HG02840 (cell line): Measurements from ENCODE around the gene TCTN2.

ENCODE experiments used
- ATAC-seq: cut with Tn5 transposase; IDR thresholded peaks from one replicate; pipeline ENCODE4 v1.9.1; 2021; ENCODE audit warnings: mild to moderate bottlenecking, moderate library complexity, moderate number of reproducible peaks; ENCODE audit not compliant: unreplicated experiment, low FRiP score

The TCTN2 gene

DNA sequence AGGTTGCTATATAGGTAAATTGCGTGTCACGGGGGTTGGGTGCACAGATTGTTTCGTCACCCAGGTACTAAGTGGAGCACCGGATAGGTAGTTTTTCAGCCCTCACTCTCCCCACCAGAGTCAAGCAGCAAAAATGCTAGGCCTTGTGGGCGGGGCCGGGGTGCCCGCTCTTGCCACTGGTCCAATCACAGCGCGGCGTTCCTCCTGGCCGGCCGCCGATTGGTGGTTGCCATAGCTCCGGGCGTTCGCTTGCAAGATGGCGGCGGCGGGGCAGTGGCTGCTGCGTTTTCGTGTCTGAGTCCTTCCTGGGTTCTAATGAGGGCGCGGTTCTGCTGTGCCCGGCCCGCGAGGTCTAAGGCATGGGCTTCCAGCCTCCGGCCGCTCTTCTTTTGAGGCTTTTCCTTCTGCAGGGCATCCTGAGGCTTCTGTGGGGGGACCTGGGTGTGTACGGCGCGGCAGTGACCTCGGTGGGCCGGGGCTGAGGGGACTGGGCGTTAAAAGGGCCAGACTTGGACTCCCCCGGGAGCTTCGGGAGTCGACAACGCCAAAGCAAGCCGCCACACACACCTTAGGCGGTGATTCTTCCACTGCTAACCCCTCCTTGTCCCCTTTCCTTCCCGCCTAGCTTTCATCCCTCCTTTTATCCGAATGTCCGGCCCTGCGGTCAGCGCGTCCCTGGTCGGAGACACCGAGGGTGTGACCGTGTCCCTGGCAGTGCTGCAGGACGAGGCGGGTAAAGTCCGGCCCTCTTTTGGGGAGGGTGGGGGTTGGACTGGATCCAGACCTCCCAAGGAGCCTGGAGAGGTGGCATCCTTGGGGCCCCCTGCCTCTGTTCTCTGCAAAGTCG is at the start of gene TCTN2:
Gene TCTN2 (plus strand): TSS at position 232 of the 847 bp plus-strand sequence. CDS start 128 bp downstream, at position 360.
- peak; percentile 91 for ATAC-seq

DNA sequence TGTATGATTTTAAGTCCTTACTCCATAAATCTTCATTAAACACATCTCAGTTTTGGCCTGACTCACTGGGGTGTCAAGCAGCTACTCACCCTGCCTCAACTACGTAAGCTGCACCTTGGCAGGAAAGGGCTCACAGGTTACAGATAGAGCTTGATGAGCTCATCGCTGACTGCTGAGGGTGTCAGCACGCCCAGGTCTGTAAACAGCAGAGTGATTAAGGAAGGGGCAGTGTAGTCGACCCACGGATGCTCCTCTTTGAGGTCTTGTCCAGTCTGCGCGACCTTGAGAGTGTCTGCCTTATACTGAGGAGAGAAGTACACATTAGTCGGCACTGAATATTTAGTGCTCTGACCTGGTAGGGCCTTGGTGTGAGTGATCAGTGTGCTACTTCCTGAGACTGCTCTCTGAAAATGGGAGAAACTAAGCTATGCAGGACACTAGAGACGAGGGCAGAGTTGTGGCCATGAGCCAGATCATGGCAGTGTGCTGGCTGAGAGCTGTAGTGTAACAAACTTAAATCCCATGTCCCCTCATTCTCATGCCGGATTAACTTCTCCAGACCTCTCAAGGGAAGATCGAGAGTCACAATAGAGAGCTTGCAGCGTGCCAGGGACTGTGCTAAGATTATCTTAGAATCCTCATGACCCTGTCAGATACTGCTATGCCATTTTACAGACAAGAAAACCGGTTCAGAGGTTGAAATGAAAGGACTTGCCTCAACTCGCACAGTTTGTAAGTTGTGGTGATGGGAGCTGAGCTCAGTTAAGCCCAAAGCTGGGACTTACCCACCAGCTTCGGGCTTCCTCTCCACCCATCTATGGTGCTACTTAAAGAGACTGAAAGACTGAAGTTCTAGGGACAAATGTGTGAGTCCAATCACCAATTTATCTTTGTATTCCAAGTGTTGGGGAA is 49.0 kb upstream of the TCTN2 start:
- ATAC-seq = no peak

DNA sequence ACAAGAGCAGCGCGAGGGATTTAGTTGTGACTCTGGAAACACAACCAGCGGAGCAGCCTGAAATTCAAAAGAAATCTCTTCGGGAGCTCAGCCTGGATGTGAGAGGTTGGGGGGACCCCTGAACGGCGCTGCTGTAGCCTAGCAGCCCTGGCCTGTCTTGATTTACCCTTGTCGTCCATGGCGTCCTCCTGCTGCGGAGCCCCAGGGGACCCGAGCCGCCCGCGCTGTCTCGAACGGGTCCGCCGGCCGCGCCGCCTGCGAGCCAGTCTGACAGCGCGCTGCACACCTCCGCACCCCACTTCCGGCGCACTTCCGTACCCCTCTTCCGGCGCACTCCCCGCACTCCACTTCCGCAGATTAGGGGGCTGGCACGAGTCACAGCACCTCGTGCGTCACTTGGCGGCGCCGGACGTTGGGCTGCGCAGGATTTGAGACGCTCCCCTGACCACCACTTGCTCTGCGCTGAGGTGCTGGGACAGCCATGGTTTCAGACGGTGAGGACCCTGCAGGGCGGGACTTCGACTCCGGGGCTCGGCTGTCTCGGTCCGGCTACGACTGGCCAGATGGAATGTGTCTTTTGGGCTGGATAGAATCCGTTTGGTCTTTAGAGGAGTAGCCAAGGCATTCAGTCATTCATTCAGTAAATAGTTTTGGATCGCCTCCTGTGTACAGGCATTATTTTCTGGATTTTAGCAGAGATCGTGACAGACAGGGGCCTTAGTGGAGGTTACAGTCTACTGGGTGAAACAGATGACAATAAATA is 37.4 kb upstream of the TCTN2 start, which contains the start of the genes EIF2B1 and GTF2H3:
Gene EIF2B1 (minus strand): TSS at position 308 of the 763 bp plus-strand sequence. CDS start 129 bp downstream, at position 179.
Gene GTF2H3 (plus strand): TSS at position 451 of the 763 bp plus-strand sequence. CDS start 31 bp downstream, at position 482.
- peak; percentile 96 for ATAC-seq

DNA sequence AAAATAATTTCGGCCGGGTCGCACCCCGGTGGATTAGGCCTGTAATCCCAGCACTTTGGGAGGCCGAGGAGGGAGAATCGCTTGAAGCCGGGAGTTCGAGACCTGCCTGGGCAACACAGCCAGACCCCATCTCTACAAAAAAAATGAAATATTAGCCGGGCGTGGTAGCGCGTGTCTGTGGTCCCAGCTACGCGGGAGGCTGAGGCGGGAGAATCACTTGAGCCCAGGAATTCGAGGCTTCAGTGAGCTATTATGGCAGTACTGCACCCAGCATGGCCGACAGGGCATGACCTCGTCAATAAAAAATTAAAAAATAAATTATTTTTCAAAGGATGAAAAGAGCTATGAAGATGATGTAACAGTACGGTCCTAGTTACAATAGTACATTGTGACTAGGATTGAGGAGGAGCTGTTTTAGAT is 36.8 kb upstream of the TCTN2 start:
- no peak for ATAC-seq

DNA sequence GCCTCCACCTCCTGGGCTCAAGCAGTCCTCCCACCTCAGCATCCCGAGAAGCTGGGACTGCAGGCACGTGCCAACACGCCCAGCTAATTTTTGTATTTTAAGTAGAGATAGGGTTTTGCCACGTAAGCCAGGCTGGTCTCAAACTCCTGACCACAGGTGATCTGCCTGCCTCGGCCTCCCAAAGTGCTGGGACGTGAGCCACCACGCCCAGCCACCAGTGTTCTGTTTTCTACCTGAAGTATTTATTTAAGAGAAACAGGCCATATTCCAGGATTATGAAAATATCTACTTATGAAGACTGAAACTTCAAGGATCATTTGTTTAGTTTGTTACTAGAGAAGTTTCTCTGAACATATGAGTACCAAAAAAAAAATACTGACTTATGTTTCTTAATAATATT is 27.0 kb upstream of the TCTN2 start:
- no peak for ATAC-seq

DNA sequence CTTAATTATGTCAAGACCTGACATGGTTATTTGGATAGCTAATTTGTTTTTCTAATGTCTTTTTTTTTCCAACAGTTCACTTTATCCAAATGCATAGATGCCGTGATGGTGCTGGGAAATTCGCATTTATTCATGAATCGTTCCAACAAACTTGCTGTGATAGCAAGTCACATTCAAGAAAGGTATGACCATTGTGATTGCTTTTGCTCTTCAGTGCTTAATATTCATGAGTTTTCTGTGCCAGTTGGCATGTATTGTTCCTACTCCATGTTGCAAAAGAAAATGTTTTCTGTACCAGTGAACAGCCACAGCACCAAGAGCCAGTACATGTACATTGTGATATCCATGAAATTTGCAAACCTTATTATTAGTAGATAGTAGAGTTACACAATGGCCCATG is 25.5 kb upstream of the TCTN2 start:
- ATAC-seq = no peak

DNA sequence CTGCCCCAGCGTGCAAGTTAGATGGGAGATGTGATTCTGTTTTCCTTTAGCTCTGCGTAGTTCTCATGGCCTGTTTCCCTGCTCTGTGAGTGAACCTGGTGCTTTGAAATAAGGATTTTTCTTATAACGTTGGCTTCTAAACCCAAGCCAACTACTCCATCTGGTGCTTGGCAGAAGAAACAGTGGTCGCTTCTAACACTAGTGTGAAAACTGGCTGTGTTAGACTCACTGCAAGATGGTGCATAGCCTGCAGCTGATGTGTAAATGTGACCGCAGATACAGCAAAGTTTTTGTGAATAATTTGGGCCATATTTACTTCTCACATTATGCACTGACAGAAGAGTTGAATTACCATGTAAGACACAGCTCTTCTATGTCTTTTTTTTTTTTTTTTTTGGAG is 25.0 kb upstream of the TCTN2 start:
- no peak for ATAC-seq

DNA sequence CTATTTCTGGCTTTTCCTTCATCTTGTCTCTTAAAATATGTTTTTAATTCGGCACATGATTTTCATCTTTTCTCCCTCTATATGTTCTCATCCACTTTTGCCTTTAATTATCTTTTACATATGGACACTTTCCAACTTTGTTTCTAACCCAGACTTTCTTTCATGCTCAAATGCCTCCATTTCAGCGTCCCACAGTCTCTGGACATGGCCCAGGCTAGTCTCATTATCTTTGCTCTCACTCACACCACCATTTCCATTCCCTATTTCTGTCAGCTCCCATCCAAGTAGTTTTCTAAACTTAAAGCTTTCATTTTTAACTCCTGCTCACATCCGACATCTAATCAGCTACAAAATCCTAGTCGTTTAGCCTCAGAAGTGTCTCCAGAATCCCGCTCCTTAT is 22.5 kb upstream of the TCTN2 start:
- no peak for ATAC-seq

DNA sequence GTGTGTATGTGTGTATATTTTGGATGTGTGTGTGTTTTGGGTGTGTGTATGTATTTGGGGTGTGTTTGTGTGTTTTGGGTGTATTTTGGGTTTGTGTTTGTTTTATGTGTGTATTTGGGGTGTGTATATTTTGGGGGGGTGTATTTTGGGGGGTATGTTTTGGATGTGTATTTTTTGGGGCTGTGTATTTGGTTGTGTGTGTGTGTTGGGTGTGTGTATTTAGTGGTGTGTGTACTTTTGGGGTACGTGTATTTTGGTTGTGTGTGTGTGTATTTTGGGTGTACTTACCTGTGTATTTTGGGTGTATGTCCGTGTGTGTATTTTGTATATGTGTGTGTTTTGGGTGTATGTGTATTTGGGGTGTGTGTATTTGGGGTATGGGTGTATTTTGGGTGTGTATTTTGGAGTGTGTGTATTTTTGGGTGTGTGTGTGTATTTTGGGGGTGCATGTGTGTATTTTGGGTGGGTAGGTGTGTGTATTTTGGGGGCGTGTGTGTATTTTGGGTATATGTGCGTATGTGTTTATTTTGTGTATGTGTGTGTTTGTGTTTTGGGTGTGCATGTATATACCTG is 16.7 kb upstream of the TCTN2 start:
- ATAC-seq = no peak

DNA sequence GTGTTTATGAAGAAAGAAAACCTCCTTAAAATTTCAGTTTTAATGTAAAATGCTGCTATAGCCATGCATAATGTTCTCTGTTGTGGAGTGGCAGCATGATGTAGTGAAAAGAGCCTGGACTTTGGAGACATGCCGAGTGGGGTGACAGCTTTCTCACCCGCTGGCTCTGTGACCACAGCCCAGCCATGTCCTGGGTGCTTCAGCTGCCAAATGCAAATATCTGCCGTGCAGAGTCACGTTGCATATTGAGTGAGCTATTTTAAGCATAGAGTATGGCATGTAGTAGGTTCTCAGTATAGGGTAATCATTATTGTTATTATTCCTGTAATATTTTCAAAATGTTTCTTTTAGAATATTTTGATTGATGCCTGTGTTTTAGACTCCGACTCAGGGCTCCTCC is 15.5 kb upstream of the TCTN2 start:
- no peak for ATAC-seq

DNA sequence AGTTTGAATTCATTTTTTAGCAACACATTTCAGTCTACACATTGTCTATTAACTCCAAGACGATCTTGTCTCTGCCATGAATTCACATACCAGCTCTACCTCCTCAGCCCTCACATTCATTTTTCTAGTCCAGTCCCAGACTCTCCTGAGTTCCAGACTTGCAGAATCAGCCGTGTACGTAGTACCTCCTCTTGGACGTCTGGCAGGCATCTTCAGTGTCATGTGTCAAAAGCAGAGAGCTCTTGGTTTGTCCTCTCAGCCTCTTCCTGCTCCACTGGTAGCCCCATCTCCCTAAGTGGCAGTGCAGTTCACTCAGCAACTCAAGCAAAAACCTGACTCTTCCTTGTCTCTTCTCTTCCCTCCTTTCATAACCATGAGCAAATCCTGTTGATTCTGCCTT is 14.5 kb upstream of the TCTN2 start:
- no peak for ATAC-seq

DNA sequence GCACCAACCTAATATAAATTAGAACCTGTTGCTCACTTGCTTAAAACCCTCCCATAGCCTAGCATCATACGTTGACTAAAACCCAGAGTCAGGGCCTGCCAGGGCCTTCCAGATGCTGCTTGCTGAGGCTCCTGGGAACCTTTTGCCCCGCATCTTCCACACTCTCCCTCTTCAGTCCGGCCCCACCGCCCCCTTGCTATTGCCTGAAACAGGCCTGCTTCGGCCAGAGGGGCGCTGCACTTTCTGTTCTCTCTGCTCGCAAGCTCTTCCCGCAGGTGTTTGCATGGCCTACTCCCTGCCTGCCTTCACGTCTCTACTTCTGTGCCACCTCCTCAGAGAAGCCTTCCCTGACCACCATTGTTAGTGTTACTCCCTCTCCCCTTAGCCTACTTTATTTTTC is 13.7 kb upstream of the TCTN2 start:
- no peak for ATAC-seq

DNA sequence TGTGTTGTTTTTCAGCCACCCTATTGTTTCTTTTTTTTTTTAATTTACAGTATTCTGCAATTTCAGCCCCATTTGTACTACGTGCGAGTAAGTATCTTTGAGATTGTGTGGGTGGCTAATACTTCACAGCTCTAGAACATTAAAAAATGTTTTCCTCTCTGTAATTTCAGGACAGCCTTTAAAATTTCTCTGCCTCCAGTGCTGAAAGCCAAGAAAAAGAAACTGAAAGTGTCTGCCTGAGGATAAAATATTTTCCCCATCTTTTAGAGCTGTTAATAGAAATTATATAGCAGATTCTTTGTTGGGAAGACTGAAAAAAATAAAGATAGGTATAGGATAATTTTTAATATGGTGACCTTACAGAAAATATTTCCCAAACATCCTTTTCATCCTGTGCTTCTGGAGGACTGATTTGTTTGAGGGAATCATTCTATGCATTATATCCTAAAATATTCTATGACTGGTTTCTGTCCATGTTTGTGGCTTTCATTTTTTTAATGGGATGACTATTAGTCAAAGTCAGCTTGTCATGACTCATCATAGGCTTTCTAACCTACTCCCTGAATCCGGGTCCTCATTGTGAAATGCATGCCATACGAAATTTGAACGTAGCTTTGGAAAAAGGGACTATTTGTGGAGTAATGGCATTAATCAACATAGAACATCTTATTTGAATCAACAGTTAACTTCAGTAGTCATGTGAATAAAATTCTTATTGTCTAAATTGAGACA is 10.8 kb upstream of the TCTN2 start:
- ATAC-seq = no peak

DNA sequence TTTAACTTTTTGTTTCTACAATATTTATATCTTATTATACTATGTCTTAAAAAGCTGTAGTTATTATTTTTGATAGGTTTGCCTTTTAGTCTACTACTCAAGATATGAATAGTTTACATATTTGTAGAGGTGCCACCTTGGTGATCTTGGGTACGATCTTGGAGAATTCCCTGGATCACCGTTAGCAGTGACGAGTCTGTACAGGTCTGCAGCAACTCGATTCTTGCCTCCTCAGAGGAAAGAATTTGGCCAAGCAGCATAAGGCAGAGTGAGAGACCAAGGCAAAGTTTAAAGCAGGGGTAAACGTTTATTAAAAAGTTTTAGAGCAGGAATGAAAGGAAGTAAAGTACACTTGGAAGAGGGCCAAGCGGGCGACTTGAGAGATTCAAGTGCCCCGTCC is 3.1 kb upstream of the TCTN2 start:
- ATAC-seq = no peak

DNA sequence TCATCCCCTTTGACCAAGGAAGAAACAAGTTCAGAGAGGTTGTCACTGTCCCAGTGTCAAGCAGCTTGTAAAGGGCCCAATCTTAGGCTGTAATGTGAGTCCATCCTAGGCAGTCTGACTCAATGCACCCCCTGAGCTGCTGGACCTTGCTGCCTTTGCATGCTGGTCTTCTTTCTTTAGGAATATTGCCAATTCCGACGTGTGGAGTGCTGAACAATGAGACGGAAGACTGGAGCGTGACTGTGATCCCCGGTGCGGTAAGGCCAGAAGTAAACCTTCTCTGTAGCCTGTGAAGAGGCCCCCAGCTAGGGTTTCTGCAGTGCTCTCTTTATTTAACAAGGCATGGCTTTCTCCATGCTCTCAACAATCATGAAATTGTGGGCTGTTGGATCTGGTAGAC is 963 bp downstream of the TCTN2 start:
- no peak for ATAC-seq

DNA sequence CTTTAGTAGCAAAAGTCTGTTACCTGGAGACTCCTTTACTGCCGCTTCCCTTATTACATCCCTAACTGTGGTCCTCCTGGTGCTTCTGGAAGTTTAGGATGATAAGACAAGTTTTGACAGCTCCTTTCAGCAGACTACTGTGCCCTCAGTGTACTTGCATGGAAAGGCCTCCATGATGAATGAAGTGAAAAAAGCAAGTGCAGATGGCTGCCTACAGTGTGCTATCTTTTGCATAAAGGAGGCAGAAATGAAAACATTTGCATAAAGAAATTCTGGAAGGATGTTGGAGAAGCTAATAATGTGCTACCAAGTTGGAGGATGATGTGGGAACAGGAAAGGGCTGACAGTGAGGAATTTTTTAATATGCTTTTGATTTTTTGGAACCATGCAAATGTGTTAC is 4.5 kb downstream of the TCTN2 start:
- no peak for ATAC-seq

DNA sequence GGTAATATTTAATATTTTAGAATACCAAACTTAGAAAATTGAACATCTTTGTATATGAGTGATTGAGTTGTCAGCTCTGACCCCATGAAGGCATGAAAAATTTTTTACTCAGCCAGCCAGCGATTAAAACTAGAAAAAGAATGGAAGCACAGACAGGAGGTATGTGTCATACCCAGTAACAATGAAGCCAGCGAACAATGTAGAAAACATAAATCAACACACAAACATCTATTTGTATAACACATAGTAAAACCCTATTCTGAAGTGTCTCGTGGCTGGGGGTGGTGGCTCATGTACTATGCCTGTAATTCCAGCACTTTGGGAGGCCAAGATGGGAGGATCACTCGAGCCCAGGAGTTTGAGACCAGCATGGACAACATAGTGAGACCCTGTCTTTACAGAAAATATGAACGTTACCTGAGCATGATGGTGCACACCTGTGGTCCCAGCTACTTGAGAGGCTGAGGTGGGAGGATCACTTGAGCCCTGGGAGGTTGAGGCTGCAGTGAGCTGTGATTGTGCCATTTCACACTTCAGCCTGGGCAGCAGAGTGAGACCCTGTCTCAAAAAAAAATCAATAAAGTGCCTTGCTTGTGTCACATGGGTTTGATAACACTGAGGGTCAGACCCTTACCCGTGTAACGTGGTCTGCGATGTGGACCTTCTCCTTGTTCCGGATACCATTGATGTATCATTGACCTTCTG is 5.9 kb downstream of the TCTN2 start:
- no peak for ATAC-seq

DNA sequence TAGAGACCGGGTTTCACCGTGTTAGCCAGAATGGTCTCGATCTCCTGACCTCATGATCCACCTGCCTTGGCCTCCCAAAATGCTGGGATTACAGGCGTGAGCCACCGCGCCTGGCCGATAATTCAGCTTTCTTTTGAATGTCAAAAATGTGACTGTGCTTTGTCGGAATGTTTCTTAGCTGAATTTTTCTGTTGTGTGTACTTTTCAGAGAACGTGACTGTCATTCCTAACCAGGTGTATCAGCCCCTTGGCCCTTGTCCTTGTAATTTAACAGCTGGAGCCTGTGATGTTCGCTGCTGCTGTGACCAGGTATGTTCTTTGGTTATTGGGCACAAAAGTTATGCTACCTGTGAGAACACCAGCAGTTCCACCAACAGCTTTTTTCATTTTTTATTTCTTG is 8.1 kb downstream of the TCTN2 start:
- ATAC-seq = no peak

DNA sequence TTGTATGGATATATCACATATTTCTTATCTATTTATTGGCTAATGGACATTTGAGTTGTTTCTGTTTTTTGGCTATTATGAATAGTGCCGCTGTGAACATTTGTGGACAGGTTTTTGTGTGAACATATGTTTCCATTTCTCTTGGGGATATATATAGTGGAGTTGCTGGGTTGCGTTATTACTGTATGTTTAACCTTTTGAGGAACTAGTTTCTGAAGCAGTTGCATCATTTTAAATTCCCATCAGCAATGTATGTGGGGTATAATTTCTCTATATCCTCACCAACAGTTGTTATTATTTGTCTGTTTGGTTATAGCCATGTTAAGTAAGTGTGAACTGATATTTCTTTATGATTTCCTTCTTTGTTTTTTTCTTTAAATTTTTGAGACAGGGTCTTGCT is 10.7 kb downstream of the TCTN2 start:
- no peak for ATAC-seq
